HG03064 (cell line): ENCODE results near the gene TPSAB1.
"Not testable (repeated sequence)": the region's sequence is repeated elsewhere in the genome, so short reads cannot be mapped to it uniquely, and the experiment has no call there.

ENCODE experiments used
- ATAC-seq: cut with Tn5 transposase; IDR thresholded peaks from one replicate; pipeline ENCODE4 v1.9.1; 2021; ENCODE audit warnings: low read depth; ENCODE audit not compliant: unreplicated experiment

TPSAB1 gene

DNA sequence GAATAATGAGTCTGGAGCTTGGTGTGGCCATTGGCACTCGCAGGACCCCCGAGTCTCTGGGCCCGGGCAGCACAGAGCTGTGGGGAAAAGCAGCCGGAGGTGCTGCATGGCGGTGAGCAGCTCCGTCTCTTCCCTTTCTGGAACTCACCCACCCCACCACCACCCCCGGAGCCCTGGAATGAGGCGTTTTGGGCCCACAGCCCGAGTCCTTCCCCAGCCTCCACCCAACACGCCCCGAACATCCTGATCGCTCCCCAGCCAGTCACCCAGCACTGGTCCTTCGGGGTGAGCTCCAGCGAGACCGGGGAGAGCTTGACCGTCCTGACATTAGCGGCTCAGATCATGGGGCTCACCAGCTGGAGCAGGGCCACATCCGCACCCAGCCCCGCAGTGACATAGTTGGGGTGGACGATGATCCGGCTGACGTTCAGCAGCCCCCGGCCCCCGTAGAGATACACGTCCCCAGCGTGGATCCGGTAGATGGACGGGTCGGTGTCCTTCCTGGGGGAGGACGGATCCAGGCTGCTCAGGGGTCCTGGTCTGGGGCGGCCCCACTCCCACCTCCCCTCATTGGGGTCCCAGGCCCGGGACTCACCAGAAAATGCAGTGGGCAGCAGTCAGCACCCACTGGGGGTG lies 21.8 kb downstream of the TPSAB1 start:
- no peak for ATAC-seq

DNA sequence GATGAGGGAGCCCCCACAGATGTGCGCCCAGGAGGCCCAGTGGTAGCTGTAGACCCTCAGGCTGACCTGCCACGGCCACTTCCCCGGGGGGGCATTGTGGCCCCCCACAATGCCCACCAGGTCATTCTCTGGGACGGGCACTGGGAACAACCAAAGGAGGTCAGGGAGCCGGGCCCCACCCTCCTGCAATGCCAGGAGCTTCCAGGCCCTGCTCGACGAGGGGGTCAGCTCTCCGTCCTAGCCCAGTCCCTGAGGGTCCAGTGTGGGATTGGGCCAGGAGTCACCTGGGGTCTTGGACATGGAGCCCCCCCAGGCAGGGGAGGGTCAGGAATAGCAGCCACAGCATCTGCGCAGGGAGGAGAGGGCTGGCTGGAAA lies 22.3 kb downstream of the TPSAB1 start:
- ATAC-seq: no peak

DNA sequence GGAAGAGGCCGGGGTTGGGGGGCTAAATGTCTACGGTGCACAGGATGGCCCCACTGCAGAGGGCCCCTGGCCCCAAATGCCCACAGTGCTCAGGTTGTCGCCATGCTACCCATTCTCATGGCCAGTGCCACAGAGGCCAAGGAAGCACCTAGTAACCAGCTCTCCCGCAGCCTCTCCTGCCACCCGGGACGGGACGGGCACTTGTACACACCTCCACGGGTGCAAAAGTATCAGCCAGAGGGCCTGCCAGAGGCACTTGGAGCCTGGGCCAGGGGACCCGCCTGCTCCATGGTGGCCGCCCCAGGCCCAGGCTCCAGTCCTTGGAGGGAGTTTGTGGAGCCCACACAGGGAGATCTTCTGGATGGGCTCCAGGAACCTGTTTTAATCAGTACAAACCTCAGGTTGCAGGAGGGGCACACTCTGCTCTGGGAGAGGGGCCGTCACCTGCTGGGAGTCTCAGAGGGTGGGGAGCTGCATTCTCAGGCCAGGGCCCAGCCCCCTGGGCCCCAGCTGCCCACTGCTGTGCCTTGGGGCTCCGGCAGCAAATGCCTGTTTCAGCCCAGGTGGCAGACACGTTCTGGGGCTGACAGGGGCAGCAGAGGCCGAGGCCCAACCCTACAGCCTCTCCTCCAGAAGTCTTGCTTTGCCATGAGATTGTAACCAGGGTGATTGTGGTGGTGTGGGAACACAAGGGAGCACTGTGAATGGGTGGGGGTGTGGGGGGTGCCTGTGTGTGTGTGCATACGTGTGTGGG lies 23.3 kb downstream of the TPSAB1 start:
- ATAC-seq: no peak

DNA sequence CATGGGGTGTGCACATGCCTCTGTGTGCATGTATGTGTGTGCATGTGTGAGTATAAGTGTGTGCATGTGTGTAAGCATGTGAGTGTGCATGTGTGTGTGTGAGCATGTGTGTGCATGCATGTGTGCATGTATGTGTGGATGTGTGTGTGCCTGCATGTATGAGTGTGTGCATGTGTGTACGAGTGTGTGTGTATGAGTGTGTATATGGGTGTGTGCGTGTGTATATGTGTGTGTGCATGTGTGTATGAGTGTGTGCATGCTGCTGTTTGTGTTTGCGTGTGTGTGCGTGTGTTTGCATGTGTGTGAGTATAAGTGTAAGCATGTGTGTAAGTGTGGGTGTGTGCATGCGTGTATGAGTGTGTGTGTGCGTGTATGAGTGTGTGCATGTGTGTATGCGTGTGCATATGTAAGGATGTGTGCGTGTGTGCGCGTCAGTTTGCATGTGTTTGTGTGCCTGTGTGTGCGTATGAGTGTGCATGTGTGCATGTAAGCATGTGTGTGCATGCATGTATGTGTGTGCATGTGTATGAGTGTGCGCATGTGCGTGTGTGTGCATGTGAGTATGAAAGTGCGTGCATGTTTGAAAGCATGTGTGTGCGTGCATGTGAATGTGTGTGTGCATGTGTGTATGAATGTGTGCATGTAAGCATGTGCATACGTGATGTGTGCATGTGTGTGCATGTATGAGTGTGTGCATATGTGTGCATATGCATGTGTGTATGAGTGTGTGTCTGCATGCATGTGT lies 24.0 kb downstream of the TPSAB1 start:
- no peak for ATAC-seq

DNA sequence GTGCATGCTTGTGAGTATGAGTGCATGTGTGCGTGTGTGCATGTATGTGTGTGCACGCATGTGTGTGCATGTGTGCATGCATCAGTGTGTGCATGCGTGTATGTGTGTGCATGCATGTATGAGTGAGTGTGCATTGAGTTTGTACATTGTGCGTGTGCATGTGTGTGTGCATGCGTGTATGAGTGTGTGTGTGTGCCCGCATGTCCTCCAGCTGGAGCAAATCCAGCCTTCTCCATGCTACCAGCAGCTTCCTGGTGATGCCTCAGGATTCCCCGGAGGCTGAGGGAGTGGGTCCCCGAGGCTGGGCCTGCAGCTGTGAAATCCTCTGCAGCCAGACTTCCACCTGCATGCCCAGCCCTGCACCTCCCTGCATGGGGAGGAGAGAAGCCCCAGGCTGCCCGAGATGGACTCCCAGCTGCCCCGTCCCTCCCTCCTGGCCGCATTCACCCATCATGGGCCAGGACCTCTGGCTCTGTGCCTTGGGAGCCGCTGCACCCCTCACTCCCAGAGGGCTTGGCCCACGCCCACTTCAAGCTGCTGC lies 24.7 kb downstream of the TPSAB1 start:
- no peak for ATAC-seq

DNA sequence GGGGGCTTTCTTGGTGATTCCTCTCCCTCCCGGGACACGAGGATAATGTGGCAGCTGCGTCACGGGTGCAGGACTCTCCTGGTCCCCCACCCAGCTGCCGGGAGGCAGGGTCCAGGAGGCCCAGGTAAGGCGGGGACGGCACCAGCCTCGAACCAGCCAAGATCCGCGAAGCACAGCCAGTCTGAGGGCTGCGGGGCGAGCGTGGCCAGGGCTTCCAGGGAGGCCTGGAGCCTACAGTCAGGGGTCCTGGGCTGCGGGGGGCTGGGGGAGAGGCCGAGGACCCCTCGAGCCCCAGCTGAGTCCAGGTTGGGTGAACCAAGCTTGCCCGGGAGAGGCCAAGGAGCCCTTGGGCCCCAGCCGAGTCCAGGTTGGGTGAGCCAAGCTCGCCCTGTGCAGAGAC lies 25.3 kb downstream of the TPSAB1 start:
- no peak for ATAC-seq

DNA sequence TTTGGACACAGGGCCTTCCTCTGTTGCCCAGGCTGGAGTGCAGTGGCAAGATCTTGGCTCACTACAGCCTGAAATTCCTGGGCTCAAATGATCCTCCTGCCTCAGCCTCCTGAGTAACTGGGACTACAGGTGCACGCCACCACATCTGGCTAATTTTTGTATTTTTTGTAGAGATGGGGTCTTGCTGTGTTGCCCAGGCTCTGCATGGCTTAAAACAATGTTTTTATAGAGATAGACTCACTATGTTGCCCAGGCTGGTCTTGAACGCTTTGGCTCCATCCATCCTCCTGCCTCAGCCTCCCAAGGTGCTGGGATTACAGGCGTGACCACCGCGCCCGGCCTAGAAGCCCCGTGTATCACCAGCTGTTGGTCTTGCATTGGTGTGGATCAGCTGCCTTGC lies 28.9 kb downstream of the TPSAB1 start:
- not testable (repeated sequence) for ATAC-seq

DNA sequence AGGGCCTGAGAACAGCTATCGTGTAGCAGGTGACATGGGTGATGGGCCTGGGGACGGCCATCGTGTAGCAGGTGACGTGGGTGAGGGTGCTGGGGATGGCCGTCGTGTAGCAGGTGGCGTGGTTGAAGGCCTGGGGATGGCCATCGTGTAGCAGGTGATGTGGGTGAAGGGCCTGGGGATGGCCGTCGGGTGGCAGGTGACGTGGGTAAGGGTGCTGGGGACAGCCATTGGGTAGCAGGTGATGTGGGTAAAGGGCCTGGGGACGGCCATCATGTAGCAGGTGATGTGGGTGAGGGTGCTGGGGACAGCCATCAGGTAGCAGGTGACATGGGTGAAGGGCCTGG lies 30.8 kb downstream of the TPSAB1 start:
- ATAC-seq: no peak

DNA sequence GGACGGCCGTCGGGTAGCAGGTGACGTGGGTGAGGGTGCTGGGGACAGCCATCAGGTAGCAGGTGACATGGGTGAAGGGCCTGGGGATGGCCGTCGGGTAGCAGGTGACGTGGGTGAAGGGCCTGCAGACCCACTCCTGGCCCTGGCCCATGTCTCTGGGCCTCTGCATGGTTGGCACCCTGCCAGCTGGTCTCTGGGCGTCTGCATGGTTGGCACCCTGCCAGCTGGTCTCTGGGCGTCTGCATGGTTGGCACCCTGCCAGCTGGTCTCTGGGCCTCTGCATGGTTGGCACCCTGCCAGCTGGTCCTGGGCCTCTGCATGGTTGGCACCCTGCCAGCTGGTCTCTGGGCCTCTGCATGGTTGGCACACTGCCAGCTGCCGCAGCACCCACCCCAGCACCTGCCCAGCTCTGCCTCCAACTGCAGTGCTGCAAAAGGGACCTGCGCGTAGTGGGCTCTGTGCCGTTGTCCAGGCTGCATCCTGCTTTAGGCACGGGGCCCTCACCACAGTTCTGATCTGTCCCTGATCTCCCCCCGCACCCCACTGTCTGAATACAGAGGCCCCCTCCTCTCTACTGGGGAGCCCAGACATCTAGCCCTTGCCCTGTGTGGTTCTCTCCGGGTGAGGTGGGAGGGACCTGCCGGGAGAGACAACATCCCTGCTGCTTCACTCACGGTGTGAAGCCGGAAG lies 31.4 kb downstream of the TPSAB1 start:
- ATAC-seq: not testable (repeated sequence)

DNA sequence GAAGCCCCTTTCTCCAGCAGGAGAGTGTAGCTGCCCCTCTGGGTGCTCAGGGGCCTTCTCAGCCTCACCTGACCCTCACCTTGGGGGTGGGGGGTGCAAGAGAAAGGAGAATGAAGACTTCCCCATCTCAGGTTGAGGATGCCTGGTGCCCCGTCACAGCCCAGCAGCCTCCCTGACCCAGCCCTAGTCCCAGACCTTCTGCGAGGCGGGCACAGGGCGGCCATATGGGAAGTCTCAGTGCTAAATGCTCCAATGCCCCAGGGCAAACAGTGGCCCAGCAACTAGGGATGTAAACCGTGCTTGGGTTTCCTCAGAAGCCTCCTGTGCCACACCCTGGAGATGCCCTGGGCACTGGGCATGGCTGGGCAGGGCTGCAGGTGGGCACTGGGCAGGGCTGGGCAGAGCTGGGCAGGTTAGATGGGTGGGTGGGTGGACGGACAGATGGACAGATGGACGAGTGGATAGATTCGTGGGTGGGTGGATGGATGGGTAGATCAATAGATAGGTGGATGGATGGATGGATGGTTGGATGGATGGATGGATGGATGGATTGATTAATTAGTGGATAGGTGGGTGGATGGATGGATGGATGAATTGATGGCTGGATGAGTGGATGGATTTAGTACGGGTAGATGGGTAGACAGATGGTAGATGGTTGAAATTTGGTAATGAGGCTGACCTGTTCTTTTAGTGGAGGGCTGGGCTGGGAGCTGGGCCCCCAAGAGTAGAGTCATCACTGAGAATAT lies 32.1 kb downstream of the TPSAB1 start:
- ATAC-seq: no peak

DNA sequence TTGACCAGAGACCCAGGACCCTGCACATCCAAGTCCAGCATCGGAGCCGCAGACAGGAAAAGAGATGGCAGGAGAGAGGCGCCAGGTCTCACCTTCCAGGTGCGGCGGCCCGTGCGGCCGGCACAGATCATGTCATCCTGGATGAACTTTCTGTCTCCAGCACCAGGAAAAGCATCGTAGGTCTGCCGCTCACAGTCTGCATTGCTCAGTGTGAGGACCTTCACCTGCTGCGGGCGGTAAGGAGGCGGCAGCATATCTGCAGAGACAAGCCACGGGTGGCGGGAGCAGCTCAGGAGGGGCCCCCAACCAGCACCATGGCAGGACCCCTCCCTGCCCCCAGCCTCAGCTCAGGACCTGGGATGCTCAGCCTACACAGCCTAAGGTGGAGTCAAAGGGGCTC lies 33.3 kb downstream of the TPSAB1 start:
- ATAC-seq: no peak

DNA sequence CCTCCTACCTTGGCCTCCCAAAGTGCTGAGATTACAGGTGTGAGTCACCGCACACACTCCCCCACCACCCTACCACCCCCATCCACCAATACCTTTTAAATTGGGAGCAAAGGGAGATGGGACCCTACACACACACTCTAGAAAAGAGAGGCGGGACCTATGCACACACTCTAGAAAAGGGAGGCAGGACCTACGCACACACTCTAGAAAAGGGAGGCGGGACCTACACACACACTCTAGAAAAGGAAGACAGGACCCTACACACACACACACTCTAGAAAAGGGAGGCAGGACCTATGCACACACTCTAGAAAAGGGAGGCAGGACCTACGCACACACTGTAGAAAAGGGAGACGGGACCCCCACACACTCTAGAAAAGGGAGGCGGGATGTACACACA lies 34.3 kb downstream of the TPSAB1 start:
- no peak for ATAC-seq

DNA sequence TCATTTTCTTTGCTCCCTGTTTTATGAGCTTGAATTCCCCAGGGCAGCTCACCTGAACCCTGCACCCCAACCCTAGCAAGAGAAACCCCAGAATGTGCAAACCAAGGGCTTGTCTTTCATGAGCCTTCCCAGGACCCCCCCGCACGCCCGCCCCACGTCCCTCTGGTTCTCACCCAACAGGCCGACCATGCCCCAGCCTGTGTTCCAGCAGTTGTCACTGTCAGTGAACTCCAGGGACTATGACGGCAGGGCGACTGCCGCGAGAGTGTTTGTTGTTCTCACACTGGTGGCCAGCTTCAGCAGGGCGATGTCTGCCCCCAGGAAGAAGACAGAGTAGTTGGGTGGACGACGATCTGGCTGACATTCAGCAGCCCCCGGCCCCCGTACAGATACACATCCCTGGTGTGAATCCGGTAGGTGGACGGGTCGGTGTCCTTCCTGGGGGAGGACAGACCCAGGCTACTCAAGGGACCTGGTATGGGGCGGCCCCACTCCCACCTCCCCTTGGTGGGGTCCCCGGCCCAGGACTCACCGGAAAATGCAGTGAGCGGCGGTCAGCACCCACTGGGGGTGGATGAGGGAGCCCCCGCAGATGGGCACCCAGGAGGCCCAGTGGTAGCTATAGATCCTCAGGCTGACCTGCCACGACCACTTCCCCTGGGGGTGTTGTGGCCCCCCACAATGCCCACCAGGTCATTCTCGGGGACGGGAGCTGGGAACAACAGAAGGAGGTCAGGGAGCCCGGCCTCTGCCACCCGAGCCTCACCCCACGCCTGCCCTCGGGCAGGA lies 35.5 kb downstream of the TPSAB1 start:
- ATAC-seq: no peak

DNA sequence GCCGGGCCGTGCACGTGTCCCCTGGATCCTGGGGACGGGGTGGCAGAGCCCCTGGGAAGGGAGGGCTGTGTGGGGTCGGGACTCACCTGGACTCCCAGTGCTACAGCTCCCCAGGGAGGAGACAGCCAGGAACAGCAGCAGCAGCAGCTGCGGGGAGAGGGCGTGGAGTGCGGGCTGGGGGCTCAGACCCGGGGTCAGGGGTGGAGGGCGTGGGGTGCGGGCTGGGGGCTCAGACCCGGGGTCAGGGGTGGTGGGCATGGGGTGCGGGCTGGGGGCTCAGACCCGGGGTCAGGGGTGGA lies 36.0 kb downstream of the TPSAB1 start:
- no peak for ATAC-seq

DNA sequence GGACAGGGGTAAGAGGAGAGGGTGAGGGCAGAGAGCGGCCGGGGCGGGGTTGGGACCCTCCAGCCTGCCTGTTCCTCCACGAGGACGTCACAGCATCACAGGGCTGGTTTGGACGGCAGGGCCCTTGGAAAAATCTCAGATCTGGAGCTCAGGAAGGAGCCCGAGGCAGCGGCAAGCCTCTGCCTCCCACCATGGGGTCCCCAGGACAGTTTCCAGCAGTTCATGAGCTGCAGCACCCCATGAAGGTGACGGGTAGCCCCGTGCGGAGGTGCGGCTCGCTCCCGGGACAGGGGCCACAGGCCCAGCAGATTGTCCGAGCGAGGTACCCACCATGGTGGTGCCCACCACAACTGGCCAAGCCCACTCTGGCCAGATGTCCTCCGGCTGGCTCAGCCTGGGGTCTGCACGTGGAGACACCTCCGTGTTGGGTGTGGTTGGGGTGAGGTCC lies 36.7 kb downstream of the TPSAB1 start:
- ATAC-seq: no peak

DNA sequence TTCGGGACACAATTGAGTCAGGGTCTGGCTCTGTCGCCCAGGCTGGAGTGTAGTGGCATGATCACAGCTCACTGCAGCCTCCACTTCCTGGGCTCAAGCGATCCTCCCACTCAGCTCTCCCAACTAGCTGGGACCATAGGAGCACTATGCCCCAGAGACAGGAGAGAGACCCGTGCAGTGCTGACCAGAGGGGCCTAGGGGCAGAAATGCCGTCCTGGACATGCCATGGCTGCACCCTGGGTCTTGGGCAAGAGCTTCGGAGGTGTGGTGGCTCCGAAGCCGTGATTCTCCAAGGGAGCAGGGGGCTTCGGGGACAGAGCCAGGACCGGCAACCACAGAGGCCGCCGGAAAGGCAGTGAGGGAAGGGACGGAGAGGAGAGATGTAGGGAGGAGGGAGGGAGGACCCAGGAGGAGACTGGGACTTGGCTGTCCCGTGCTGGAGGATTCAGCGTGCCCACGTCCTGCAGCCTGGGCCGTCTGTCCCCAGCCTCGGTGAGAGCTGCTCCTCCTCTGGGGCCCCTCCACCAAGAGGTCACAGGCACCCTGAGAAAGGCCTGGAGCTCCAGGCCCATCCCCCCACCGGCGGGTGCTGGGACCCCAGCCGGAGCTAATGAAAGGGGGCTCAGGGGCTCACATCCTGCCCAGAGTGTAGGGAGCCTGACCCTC lies 37.2 kb downstream of the TPSAB1 start:
- no peak for ATAC-seq

DNA sequence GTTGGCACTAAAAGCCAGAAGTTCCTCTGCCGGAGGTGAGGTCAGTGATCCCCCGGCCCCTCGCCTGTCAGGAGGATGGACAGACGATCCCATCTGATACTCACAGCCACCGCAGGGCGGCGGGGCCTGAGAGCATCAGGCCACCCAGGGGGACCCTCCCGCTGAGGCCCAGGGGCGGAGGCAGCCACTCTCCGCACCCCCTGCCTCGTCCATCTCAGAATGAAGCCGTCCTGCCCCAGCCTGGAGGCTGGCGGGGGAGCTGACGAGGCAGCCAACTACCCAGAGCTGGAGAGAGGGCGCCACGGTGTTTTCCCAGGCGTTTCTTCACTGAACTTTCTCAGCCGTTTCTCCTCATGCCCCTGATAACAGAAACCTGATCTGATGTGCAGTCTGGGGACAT lies 38.0 kb downstream of the TPSAB1 start:
- no peak for ATAC-seq

DNA sequence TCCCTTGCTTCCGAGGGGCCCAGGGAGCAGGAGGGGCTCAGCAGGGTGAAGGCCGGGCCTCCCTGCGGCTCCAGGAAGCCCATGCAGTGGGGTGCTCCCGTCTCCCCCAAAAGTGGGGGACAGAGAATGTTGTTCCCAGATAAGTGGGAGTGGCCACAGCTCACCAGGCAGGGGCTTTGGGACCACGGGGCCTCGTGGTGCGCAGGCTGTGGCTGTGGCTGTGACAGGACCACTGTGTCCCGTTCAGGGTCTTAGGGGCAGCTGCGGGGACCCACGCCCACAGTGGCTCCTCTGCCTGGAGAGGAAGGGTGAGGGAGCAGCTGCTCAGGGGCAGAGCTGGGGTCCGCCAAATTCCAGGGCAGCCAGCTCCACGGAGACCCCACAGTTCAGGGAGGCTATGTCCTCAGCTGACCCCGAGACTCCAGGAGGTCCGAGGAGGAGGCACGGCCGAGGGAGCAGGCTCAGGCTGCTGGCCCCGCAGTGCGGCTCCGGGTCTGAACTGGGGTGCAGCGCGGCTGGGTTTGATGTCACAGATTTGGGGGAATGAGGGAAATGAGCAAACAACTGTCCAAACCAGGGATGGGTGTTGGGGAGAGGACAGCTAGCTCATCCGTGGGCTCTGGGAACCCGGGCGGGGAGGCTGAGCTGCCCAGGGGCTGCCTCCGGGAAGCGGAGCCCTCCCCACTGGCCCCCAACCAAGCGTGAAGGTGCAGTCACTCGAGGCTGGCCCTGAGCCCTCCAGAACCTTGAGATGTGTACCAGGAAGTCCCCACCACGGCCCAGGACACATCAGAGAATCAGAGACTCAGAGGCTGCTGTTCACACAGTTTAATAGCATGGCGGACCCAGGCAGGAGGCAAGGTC lies 38.8 kb downstream of the TPSAB1 start:
- no peak for ATAC-seq
